Measurements from ENCODE around the gene CNTNAP2. TPM values are rescaled to one million over a fixed set of nuclear protein-coding genes. Genes with fewer than 3 reads are reported as not detected.

The CNTNAP2 gene
- polyA plus RNA-seq, 2 donors = 0.41 to 0.48 TPM

GRCh38 chr7:148391591-148391990 lies 2275.0 kb downstream of the CNTNAP2 start:
- no peak overlapping the region for H3K4me3 ChIP-seq (ENCODE audit: low read depth in 1 of 2, low read length in 2 of 2)
- H3K9me3 ChIP-seq (ENCODE audit: control insufficient read depth in 2 of 2, insufficient read depth in 1 of 2, low read depth in 1 of 2, low read length in 1 of 2) = no peaks in the 10 kb centered on the region
- no peaks in the 10 kb centered on the region for H3K27me3 ChIP-seq (ENCODE audit: control insufficient read depth in 1 of 2, insufficient read depth in 2 of 2, low read length in 2 of 2)
- H3K27ac ChIP-seq (ENCODE audit: low read depth in 2 of 2, low read length in 1 of 2) = no peak overlapping the region
- H3K4me1 ChIP-seq (ENCODE audit: control insufficient read depth in 2 of 2, insufficient read depth in 2 of 2, low read length in 1 of 2) = no peaks in the 10 kb centered on the region
- no peaks in the 10 kb centered on the region for H3K36me3 ChIP-seq (ENCODE audit: control insufficient read depth in 2 of 2, insufficient read depth in 2 of 2, low read length in 1 of 2)
- WGBS, 2 donors = 71 to 74% methylated on average over 4 of the region's 4 CpGs

- H3K27me3 ChIP-seq (ENCODE audit: control insufficient read depth in 1 of 2, insufficient read depth in 2 of 2, low read length in 2 of 2) = no peaks in the 10 kb centered on the region
- no peak overlapping the region for H3K27ac ChIP-seq (ENCODE audit: low read depth in 2 of 2, low read length in 1 of 2)
- no peaks in the 10 kb centered on the region for H3K9me3 ChIP-seq (ENCODE audit: control insufficient read depth in 2 of 2, insufficient read depth in 1 of 2, low read depth in 1 of 2, low read length in 1 of 2)
- no peaks in the 10 kb centered on the region for H3K36me3 ChIP-seq (ENCODE audit: control insufficient read depth in 2 of 2, insufficient read depth in 2 of 2, low read length in 1 of 2)
- WGBS, 2 donors = 78 to 81% methylated on average over 3 of the region's 3 CpGs
- no peak overlapping the region for H3K4me3 ChIP-seq (ENCODE audit: low read depth in 1 of 2, low read length in 2 of 2)
- no peaks in the 10 kb centered on the region for H3K4me1 ChIP-seq (ENCODE audit: control insufficient read depth in 2 of 2, insufficient read depth in 2 of 2, low read length in 1 of 2)
These were observed 2278.0 kb downstream of the CNTNAP2 start for GRCh38 chr7:148394582-148394981.

GRCh38 chr7:148395352-148395811 lies 2278.8 kb downstream of the CNTNAP2 start:
- no peaks in the 10 kb centered on the region for H3K36me3 ChIP-seq (ENCODE audit: control insufficient read depth in 2 of 2, insufficient read depth in 2 of 2, low read length in 1 of 2)
- WGBS, 2 donors = 73 to 76% methylated on average over 7 of the region's 7 CpGs
- no peak overlapping the region for H3K27ac ChIP-seq (ENCODE audit: low read depth in 2 of 2, low read length in 1 of 2)
- H3K4me1 ChIP-seq (ENCODE audit: control insufficient read depth in 2 of 2, insufficient read depth in 2 of 2, low read length in 1 of 2) = no peaks in the 10 kb centered on the region
- H3K27me3 ChIP-seq (ENCODE audit: control insufficient read depth in 1 of 2, insufficient read depth in 2 of 2, low read length in 2 of 2) = no peaks in the 10 kb centered on the region
- H3K4me3 ChIP-seq (ENCODE audit: low read depth in 1 of 2, low read length in 2 of 2) = no peak overlapping the region
- H3K9me3 ChIP-seq (ENCODE audit: control insufficient read depth in 2 of 2, insufficient read depth in 1 of 2, low read depth in 1 of 2, low read length in 1 of 2) = no peaks in the 10 kb centered on the region

- Histone ChIP-seq H3K4me3 (ENCODE audit: low read depth in 1 of 2, low read length in 2 of 2) (no peak overlapping the region), H3K27me3 (ENCODE audit: control insufficient read depth in 1 of 2, insufficient read depth in 2 of 2, low read length in 2 of 2) (no peaks in the 10 kb centered on the region)
- WGBS, 2 donors = 68 to 75% methylated on average over 12 of the region's 12 CpGs
These were observed 2279.6 kb downstream of the CNTNAP2 start for GRCh38 chr7:148395990-148396716.

GRCh38 chr7:148397056-148397455 lies 2280.5 kb downstream of the CNTNAP2 start:
- WGBS, 2 donors = 43 to 44% methylated on average over 1 of the region's 1 CpG
- Histone ChIP-seq H3K4me3 (ENCODE audit: low read depth in 1 of 2, low read length in 2 of 2) (no peak overlapping the region), H3K27ac (ENCODE audit: low read depth in 2 of 2, low read length in 1 of 2) (no peak overlapping the region), H3K4me1 (ENCODE audit: control insufficient read depth in 2 of 2, insufficient read depth in 2 of 2, low read length in 1 of 2) (no peaks in the 10 kb centered on the region), H3K36me3 (ENCODE audit: control insufficient read depth in 2 of 2, insufficient read depth in 2 of 2, low read length in 1 of 2) (no peaks in the 10 kb centered on the region), H3K27me3 (ENCODE audit: control insufficient read depth in 1 of 2, insufficient read depth in 2 of 2, low read length in 2 of 2) (no peaks in the 10 kb centered on the region), H3K9me3 (ENCODE audit: control insufficient read depth in 2 of 2, insufficient read depth in 1 of 2, low read depth in 1 of 2, low read length in 1 of 2) (no peaks in the 10 kb centered on the region)

More at GRCh38 chr7:148395990-148396716, 2279.6 kb downstream of the CNTNAP2 start:
- no peak overlapping the region for H3K27ac ChIP-seq (ENCODE audit: low read depth in 2 of 2, low read length in 1 of 2)
- H3K4me1 ChIP-seq (ENCODE audit: control insufficient read depth in 2 of 2, insufficient read depth in 2 of 2, low read length in 1 of 2) = no peaks in the 10 kb centered on the region
- no peaks in the 10 kb centered on the region for H3K9me3 ChIP-seq (ENCODE audit: control insufficient read depth in 2 of 2, insufficient read depth in 1 of 2, low read depth in 1 of 2, low read length in 1 of 2)
- no peaks in the 10 kb centered on the region for H3K36me3 ChIP-seq (ENCODE audit: control insufficient read depth in 2 of 2, insufficient read depth in 2 of 2, low read length in 1 of 2)

- Histone ChIP-seq H3K27me3 (ENCODE audit: control insufficient read depth in 1 of 2, insufficient read depth in 2 of 2, low read length in 2 of 2) (no peaks in the 10 kb centered on the region), H3K36me3 (ENCODE audit: control insufficient read depth in 2 of 2, insufficient read depth in 2 of 2, low read length in 1 of 2) (no peaks in the 10 kb centered on the region)
These were observed 2280.9 kb downstream of the CNTNAP2 start for GRCh38 chr7:148397551-148397950.

GRCh38 chr7:148397985-148398384 lies 2281.4 kb downstream of the CNTNAP2 start:
- no peaks in the 10 kb centered on the region for H3K36me3 ChIP-seq (ENCODE audit: control insufficient read depth in 2 of 2, insufficient read depth in 2 of 2, low read length in 1 of 2)
- H3K4me1 ChIP-seq (ENCODE audit: control insufficient read depth in 2 of 2, insufficient read depth in 2 of 2, low read length in 1 of 2) = no peaks in the 10 kb centered on the region
- no peaks in the 10 kb centered on the region for H3K27me3 ChIP-seq (ENCODE audit: control insufficient read depth in 1 of 2, insufficient read depth in 2 of 2, low read length in 2 of 2)
- H3K27ac ChIP-seq (ENCODE audit: low read depth in 2 of 2, low read length in 1 of 2) = no peak overlapping the region
- no peak overlapping the region for H3K4me3 ChIP-seq (ENCODE audit: low read depth in 1 of 2, low read length in 2 of 2)
- no peaks in the 10 kb centered on the region for H3K9me3 ChIP-seq (ENCODE audit: control insufficient read depth in 2 of 2, insufficient read depth in 1 of 2, low read depth in 1 of 2, low read length in 1 of 2)
- WGBS, 2 donors = 68 to 80% methylated on average over 5 of the region's 5 CpGs

More at GRCh38 chr7:148397551-148397950, 2280.9 kb downstream of the CNTNAP2 start:
- no peaks in the 10 kb centered on the region for H3K9me3 ChIP-seq (ENCODE audit: control insufficient read depth in 2 of 2, insufficient read depth in 1 of 2, low read depth in 1 of 2, low read length in 1 of 2)
- H3K27ac ChIP-seq (ENCODE audit: low read depth in 2 of 2, low read length in 1 of 2) = no peak overlapping the region
- H3K4me1 ChIP-seq (ENCODE audit: control insufficient read depth in 2 of 2, insufficient read depth in 2 of 2, low read length in 1 of 2) = no peaks in the 10 kb centered on the region
- no peak overlapping the region for H3K4me3 ChIP-seq (ENCODE audit: low read depth in 1 of 2, low read length in 2 of 2)
- 29 to 35% methylated on average over 4 of the region's 4 CpGs for WGBS, 2 donors

GRCh38 chr7:148398844-148399365 lies 2282.3 kb downstream of the CNTNAP2 start:
- no peaks in the 10 kb centered on the region for H3K4me1 ChIP-seq (ENCODE audit: control insufficient read depth in 2 of 2, insufficient read depth in 2 of 2, low read length in 1 of 2)
- H3K27ac ChIP-seq (ENCODE audit: low read depth in 2 of 2, low read length in 1 of 2) = no peak overlapping the region
- no peaks in the 10 kb centered on the region for H3K36me3 ChIP-seq (ENCODE audit: control insufficient read depth in 2 of 2, insufficient read depth in 2 of 2, low read length in 1 of 2)
- 75 to 83% methylated on average over 7 of the region's 7 CpGs for WGBS, 2 donors
- no peaks in the 10 kb centered on the region for H3K9me3 ChIP-seq (ENCODE audit: control insufficient read depth in 2 of 2, insufficient read depth in 1 of 2, low read depth in 1 of 2, low read length in 1 of 2)
- H3K4me3 ChIP-seq (ENCODE audit: low read depth in 1 of 2, low read length in 2 of 2) = no peak overlapping the region
- H3K27me3 ChIP-seq (ENCODE audit: control insufficient read depth in 1 of 2, insufficient read depth in 2 of 2, low read length in 2 of 2) = no peaks in the 10 kb centered on the region

- no peak overlapping the region for H3K4me3 ChIP-seq (ENCODE audit: low read depth in 1 of 2, low read length in 2 of 2)
- H3K4me1 ChIP-seq (ENCODE audit: control insufficient read depth in 2 of 2, insufficient read depth in 2 of 2, low read length in 1 of 2) = no peaks in the 10 kb centered on the region
- no peak overlapping the region for H3K27ac ChIP-seq (ENCODE audit: low read depth in 2 of 2, low read length in 1 of 2)
- H3K9me3 ChIP-seq (ENCODE audit: control insufficient read depth in 2 of 2, insufficient read depth in 1 of 2, low read depth in 1 of 2, low read length in 1 of 2) = no peaks in the 10 kb centered on the region
- WGBS, 2 donors = 86 to 88% methylated on average over 14 of the region's 14 CpGs
- no peaks in the 10 kb centered on the region for H3K27me3 ChIP-seq (ENCODE audit: control insufficient read depth in 1 of 2, insufficient read depth in 2 of 2, low read length in 2 of 2)
- no peaks in the 10 kb centered on the region for H3K36me3 ChIP-seq (ENCODE audit: control insufficient read depth in 2 of 2, insufficient read depth in 2 of 2, low read length in 1 of 2)
These were observed 2283.5 kb downstream of the CNTNAP2 start for GRCh38 chr7:148400101-148400500.

- H3K27ac ChIP-seq (ENCODE audit: low read depth in 2 of 2, low read length in 1 of 2) = peak overlapping the region in 1 of 2 donors; percentile 63
These were observed 2285.6 kb downstream of the CNTNAP2 start for GRCh38 chr7:148402159-148402558.

More at GRCh38 chr7:148402159-148402558, 2285.6 kb downstream of the CNTNAP2 start:
- H3K9me3 ChIP-seq (ENCODE audit: control insufficient read depth in 2 of 2, insufficient read depth in 1 of 2, low read depth in 1 of 2, low read length in 1 of 2) = no peaks in the 10 kb centered on the region
- H3K4me3 ChIP-seq (ENCODE audit: low read depth in 1 of 2, low read length in 2 of 2) = peak overlapping the region in 1 of 2 donors; percentile 15
- no peaks in the 10 kb centered on the region for H3K4me1 ChIP-seq (ENCODE audit: control insufficient read depth in 2 of 2, insufficient read depth in 2 of 2, low read length in 1 of 2)
- H3K36me3 ChIP-seq (ENCODE audit: control insufficient read depth in 2 of 2, insufficient read depth in 2 of 2, low read length in 1 of 2) = no peaks in the 10 kb centered on the region
- WGBS, 2 donors = 36 to 54% methylated on average over 3 of the region's 3 CpGs
- H3K27me3 ChIP-seq (ENCODE audit: control insufficient read depth in 1 of 2, insufficient read depth in 2 of 2, low read length in 2 of 2) = no peaks in the 10 kb centered on the region
